Measurements from ENCODE around the gene MMP2. TPM values are rescaled to one million over a fixed set of nuclear protein-coding genes. Genes with fewer than 3 reads are reported as not detected.

MMP2 gene
- total and polyA plus RNA-seq, 10 of the 15 experiments (the other 5 are each of a cell fraction or from before 2014, with no cell fraction given): 0.37 to 0.80 (median 0.59) TPM; not detected in 7

DNA sequence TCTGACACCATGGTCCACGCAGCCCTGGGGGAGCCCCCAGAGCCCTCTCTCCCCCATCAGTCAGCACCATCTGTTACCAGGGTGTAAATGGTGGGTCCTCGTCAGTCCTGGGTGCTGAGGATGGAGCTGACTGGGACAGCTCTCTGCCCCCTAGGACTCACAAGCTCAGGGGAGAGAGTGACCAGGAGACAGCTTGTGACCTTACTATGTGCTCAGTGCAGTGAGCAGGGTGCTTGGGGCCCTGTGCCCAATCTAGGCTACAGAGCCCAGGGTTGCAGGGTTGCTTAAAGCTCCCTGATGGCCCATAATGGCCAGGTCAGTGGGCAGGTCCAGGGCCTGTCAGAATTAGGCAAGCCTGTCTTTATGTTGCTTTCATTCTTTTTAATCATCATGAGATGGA is 11.3 kb downstream of the MMP2 start:
- DNase-seq (ENCODE audit: low read depth, low spot score) (no peak), ATAC-seq (no peak), FAIRE-seq (no peak)
- Histone ChIP-seq H3K9ac (ENCODE audit: control insufficient read depth, insufficient read depth, low read length) (no peak overlapping the region), H2AFZ (ENCODE audit: control insufficient read depth, low read depth, low read length) (no peak overlapping the region), H3K36me3 (ENCODE audit: control insufficient read depth in 2 of 2, insufficient read depth in 2 of 2, low read length in 1 of 2) (no peaks in the 10 kb centered on the region), H3K9me3 (replicated peaks; ENCODE audit: control insufficient read depth, insufficient read depth, low read length) (no peaks in the 10 kb centered on the region), H3K4me1 (ENCODE audit: control insufficient read depth, insufficient read depth, low read length) (no peaks in the 10 kb centered on the region), H4K20me1 (ENCODE audit: control insufficient read depth, insufficient read depth) (no peaks in the 10 kb centered on the region), H3K27ac (ENCODE audit: control insufficient read depth, insufficient read depth) (no peak overlapping the region), H3K79me2 (ENCODE audit: control insufficient read depth, insufficient read depth, low read length) (no peaks in the 10 kb centered on the region), H3K4me3 (no peak overlapping the region), H3K4me2 (ENCODE audit: control insufficient read depth, insufficient read depth) (no peak overlapping the region), H3K27me3 (replicated peaks in 1 of 2; ENCODE audit: control insufficient read depth in 2 of 2, insufficient read depth in 2 of 2, low read length in 1 of 2) (no peaks in the 10 kb centered on the region; a peak in 1 of 4 replicates)
- intact Hi-C loops (cut with micrococcal nuclease; ENCODE audit: unreplicated experiment): no loop called here
- ChIA-PET SMC1A (ENCODE audit: uncharacterized antibody, unreplicated experiment) (no interaction called here), POLR2A (no interaction called here), RAD21 (ENCODE audit: unreplicated experiment) (no interaction called here), CTCF (interaction anchor here (1.3 kb wide), 1 partner anchor 26 kb away, joined by 3 read pairs; no protein-coding TSS in a partner anchor)
- in situ Hi-C loops (cut with MboI): no loop called here
- no TSS peak for BruUV-seq (replicated peaks)
- WGBS (ENCODE audit: insufficient coverage, insufficient replicate concordance, low lambda C conversion rate, missing lambda C conversion rate): 35% methylated on average over 2 of the region's 2 CpGs
- TF ChIP-seq, protein P1, sequence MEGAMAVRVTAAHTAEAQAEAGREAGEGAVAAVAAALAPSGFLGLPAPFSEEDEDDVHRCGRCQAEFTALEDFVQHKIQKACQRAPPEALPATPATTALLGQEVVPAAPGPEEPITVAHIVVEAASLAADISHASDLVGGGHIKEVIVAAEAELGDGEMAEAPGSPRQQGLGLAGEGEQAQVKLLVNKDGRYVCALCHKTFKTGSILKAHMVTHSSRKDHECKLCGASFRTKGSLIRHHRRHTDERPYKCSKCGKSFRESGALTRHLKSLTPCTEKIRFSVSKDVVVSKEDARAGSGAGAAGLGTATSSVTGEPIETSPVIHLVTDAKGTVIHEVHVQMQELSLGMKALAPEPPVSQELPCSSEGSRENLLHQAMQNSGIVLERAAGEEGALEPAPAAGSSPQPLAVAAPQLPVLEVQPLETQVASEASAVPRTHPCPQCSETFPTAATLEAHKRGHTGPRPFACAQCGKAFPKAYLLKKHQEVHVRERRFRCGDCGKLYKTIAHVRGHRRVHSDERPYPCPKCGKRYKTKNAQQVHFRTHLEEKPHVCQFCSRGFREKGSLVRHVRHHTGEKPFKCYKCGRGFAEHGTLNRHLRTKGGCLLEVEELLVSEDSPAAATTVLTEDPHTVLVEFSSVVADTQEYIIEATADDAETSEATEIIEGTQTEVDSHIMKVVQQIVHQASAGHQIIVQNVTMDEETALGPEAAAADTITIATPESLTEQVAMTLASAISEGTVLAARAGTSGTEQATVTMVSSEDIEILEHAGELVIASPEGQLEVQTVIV (IDR thresholded peaks at IDR 0.05; ENCODE audit: borderline replicate concordance, partially characterized antibody): no peak
- no peak for TF ChIP-seq ZNF24 (IDR thresholded peaks at IDR 0.05)
- TF ChIP-seq, protein P2, sequence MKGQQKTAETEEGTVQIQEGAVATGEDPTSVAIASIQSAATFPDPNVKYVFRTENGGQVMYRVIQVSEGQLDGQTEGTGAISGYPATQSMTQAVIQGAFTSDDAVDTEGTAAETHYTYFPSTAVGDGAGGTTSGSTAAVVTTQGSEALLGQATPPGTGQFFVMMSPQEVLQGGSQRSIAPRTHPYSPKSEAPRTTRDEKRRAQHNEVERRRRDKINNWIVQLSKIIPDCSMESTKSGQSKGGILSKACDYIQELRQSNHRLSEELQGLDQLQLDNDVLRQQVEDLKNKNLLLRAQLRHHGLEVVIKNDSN (IDR thresholded peaks at IDR 0.05; ENCODE audit: borderline replicate concordance, extremely low read length, insufficient read depth, low read depth, low read length): no peak
- TF ChIP-seq POLR2AphosphoS5 (IDR thresholded peaks at IDR 0.05; ENCODE audit: low read length): no peak
- TF ChIP-seq TCF3 (IDR thresholded peaks at IDR 0.05; ENCODE audit: borderline replicate concordance, insufficient read depth, low read depth, low read length): no peak
- TF ChIP-seq, protein P3, sequence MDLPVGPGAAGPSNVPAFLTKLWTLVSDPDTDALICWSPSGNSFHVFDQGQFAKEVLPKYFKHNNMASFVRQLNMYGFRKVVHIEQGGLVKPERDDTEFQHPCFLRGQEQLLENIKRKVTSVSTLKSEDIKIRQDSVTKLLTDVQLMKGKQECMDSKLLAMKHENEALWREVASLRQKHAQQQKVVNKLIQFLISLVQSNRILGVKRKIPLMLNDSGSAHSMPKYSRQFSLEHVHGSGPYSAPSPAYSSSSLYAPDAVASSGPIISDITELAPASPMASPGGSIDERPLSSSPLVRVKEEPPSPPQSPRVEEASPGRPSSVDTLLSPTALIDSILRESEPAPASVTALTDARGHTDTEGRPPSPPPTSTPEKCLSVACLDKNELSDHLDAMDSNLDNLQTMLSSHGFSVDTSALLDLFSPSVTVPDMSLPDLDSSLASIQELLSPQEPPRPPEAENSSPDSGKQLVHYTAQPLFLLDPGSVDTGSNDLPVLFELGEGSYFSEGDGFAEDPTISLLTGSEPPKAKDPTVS (IDR thresholded peaks at IDR 0.05; ENCODE audit: low read depth, low read length): no peak
- no peak for TF ChIP-seq FOS (IDR thresholded peaks at IDR 0.05; ENCODE audit: borderline replicate concordance, extremely low read depth, insufficient read length)
- TF ChIP-seq SP1 (IDR thresholded peaks at IDR 0.05; ENCODE audit: low read depth, low read length): no peak
- no peak for TF ChIP-seq KLF5 (IDR thresholded peaks at IDR 0.05; ENCODE audit: partially characterized antibody)
- TF ChIP-seq TBL1XR1 (IDR thresholded peaks at IDR 0.05; ENCODE audit: low read depth, low read length): no peak
- TF ChIP-seq NBN (IDR thresholded peaks at IDR 0.05): no peak
- no peak for TF ChIP-seq JUND (IDR thresholded peaks at IDR 0.05; ENCODE audit: low read depth, low read length)
- TF ChIP-seq, protein P4, sequence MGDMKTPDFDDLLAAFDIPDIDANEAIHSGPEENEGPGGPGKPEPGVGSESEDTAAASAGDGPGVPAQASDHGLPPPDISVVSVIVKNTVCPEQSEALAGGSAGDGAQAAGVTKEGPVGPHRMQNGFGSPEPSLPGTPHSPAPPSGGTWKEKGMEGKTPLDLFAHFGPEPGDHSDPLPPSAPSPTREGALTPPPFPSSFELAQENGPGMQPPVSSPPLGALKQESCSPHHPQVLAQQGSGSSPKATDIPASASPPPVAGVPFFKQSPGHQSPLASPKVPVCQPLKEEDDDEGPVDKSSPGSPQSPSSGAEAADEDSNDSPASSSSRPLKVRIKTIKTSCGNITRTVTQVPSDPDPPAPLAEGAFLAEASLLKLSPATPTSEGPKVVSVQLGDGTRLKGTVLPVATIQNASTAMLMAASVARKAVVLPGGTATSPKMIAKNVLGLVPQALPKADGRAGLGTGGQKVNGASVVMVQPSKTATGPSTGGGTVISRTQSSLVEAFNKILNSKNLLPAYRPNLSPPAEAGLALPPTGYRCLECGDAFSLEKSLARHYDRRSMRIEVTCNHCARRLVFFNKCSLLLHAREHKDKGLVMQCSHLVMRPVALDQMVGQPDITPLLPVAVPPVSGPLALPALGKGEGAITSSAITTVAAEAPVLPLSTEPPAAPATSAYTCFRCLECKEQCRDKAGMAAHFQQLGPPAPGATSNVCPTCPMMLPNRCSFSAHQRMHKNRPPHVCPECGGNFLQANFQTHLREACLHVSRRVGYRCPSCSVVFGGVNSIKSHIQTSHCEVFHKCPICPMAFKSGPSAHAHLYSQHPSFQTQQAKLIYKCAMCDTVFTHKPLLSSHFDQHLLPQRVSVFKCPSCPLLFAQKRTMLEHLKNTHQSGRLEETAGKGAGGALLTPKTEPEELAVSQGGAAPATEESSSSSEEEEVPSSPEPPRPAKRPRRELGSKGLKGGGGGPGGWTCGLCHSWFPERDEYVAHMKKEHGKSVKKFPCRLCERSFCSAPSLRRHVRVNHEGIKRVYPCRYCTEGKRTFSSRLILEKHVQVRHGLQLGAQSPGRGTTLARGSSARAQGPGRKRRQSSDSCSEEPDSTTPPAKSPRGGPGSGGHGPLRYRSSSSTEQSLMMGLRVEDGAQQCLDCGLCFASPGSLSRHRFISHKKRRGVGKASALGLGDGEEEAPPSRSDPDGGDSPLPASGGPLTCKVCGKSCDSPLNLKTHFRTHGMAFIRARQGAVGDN (IDR thresholded peaks at IDR 0.05): no peak
- TF ChIP-seq SUZ12 (IDR thresholded peaks at IDR 0.05; ENCODE audit: unreplicated experiment): no peak
- no peak for TF ChIP-seq RCOR1 (conservative IDR thresholded peaks at IDR 0.05; ENCODE audit: low read depth, low read length)
- TF ChIP-seq NFYA (IDR thresholded peaks at IDR 0.05; ENCODE audit: borderline replicate concordance, low read depth, low read length): no peak

Data from GM12878 (cell line).